ENCODE data around the gene STOML2.

STOML2 gene

GRCh38 chr9:35071814-35072460 lies 31.0 kb downstream of the STOML2 start:
- peak; percentile 73 for DNase-seq

- DNase-seq, result no peak
These were observed 31.8 kb downstream of the STOML2 start for GRCh38 chr9:35070823-35071813.

- DNase-seq, result no peak
These were observed 33.9 kb downstream of the STOML2 start for GRCh38 chr9:35069020-35069419.

GRCh38 chr9:35067056-35067455 lies 35.9 kb downstream of the STOML2 start:
- no peak for DNase-seq

- no peak for DNase-seq
These were observed 42.3 kb downstream of the STOML2 start for GRCh38 chr9:35060548-35061207.

GRCh38 chr9:35059438-35059837 lies 43.5 kb downstream of the STOML2 start:
- DNase-seq, result no peak

- DNase-seq, result no peak
These were observed 45.7 kb downstream of the STOML2 start for GRCh38 chr9:35057271-35057620.

GRCh38 chr9:35056571-35057270 lies 46.2 kb downstream of the STOML2 start:
- DNase-seq, result no peak

GRCh38 chr9:35054871-35055644 lies 47.9 kb downstream of the STOML2 start:
- DNase-seq, result no peak

GRCh38 chr9:35054185-35054835 lies 48.6 kb downstream of the STOML2 start:
- no peak for DNase-seq

GRCh38 chr9:35051069-35051967 lies 51.6 kb downstream of the STOML2 start:
- DNase-seq, result peak; percentile 54
